Colonic mucosa (tissue), 4 donors: Measurements from ENCODE around the gene FN3KRP. TPM values are rescaled to one million over a fixed set of nuclear protein-coding genes. Genes with fewer than 3 reads are reported as not detected.

Experiments
- DNase-seq: peaks from one replicate; pipeline ENCODE4 v3.0.0-alpha.2; 2020
- H3K27ac ChIP-seq: fragments of 200-600 bp; one replicate; pipeline ENCODE4 v1.8.0; 2021
- H3K27me3 ChIP-seq: fragments of 200-600 bp; one replicate; pipeline ENCODE4 v1.8.0; 2021
- H3K36me3 ChIP-seq: fragments of 200-600 bp; one replicate; pipeline ENCODE4 v1.8.0; 2021
- H3K4me1 ChIP-seq: fragments of 200-600 bp; one replicate; pipeline ENCODE4 v1.8.0; 2021; ENCODE audit warnings: mild to moderate bottlenecking
- H3K4me3 ChIP-seq: fragments of 200-600 bp; one replicate; pipeline ENCODE4 v1.8.0; 2021
- H3K9ac ChIP-seq, 2 donors: one replicate each; pipeline ENCODE4 v1.7.0; 2013; ENCODE audit warnings: control low read depth in 2 of 2, low read depth in 2 of 2, low read length in 2 of 2
- H3K9me3 ChIP-seq: fragments of 200-600 bp; one replicate; pipeline ENCODE4 v1.8.0; 2021
- intact Hi-C: fragments of 100-400 bp; cut with DNase I; formaldehyde crosslinking; loops from one replicate; pipeline ENCODE4 v1.14.1; 2022
- total RNA-seq, 2 donors: library from RNA; stranded (reverse); fragmentation: NEBNext Ultra II Directional in 1 of 2; extraction: Animal tissue kit (Norgen Biotek cat#: 25700) in 1 of 2; gene quantifications; one replicate each; pipeline ENCODE4 v1.2.1, GENCODE V29; 2021
- TF ChIP-seq, protein P1 (sequence below): fragments of 200-600 bp; IDR thresholded peaks from one replicate; pipeline ENCODE4 v1.8.0; 2022; ENCODE audit warnings: antibody characterized with exemption, mild to moderate bottlenecking
- donor health status: healthy.
- donor health status: DM: no; HTN: no; CAD: no.
- donor health status: DM: no; HTN: no; CAD: no.

Gene FN3KRP
- total RNA-seq, 2 donors from 2014 or later: 34.4 to 52.5 TPM

- Histone ChIP-seq H3K27me3 (no peaks in the 10 kb centered on the region), H3K36me3 (no peaks in the 10 kb centered on the region), H3K9me3 (no peaks in the 10 kb centered on the region), H3K4me3 (no peak overlapping the region), H3K4me1 (no peaks in the 10 kb centered on the region), H3K9ac (no peak overlapping the region), H3K27ac (no peak overlapping the region)
- DNase-seq: no peak
- intact Hi-C loops: no loop called here
- TF ChIP-seq, protein P1, sequence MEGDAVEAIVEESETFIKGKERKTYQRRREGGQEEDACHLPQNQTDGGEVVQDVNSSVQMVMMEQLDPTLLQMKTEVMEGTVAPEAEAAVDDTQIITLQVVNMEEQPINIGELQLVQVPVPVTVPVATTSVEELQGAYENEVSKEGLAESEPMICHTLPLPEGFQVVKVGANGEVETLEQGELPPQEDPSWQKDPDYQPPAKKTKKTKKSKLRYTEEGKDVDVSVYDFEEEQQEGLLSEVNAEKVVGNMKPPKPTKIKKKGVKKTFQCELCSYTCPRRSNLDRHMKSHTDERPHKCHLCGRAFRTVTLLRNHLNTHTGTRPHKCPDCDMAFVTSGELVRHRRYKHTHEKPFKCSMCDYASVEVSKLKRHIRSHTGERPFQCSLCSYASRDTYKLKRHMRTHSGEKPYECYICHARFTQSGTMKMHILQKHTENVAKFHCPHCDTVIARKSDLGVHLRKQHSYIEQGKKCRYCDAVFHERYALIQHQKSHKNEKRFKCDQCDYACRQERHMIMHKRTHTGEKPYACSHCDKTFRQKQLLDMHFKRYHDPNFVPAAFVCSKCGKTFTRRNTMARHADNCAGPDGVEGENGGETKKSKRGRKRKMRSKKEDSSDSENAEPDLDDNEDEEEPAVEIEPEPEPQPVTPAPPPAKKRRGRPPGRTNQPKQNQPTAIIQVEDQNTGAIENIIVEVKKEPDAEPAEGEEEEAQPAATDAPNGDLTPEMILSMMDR: no peak
Measured at GRCh38 chr17:82678265-82678891, 38.1 kb upstream of the FN3KRP start.

DNA sequence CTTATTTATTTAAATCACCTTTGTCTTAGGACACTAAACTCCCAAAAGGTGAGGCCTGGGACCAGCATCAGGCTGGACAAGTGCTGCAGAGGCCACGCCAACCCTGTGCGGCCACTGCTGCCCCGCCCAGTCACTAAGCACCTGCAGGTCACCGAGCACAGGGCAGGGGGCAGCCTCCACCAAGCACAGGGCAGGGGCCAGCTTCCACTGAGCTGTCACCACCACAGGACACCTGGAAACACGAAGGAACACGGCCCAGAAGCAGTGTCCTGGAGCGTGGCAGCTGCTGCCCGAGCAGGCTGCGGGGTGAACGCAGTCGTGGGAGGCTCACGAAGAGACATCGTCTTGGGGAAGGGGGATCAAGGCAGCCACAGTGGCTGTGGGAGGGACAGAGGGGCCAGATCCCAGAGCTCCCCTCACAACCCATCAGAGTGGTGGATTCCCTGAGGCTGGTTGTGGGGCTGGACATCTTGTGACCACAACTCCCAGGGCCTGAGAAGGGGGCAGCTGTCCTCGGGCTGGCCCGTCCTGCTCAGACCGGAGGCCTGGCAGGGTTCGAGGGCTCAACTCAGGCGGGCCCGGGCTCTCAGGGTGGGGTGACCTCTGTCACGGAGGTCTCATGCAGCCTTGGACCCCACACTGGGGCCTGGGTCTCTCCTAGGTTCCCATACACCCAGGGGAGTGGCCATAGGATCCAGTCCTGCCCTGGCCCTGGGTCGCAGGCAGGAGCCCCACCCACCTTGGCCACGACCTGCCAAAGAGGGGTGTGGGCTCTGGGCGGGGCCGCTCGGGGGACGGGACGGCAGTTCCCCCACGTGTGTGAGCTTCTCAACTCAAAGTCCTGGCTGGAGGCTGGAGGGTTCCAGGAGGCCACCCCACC, 36.7 kb upstream of the FN3KRP start:
- Histone ChIP-seq H3K9ac (peak overlapping the region in 1 of 2 donors; percentile 51), H3K27me3 (no peaks in the 10 kb centered on the region), H3K9me3 (no peaks in the 10 kb centered on the region), H3K27ac (peak overlapping the region; percentile 11), H3K4me1 (no peaks in the 10 kb centered on the region), H3K4me3 (no peak overlapping the region), H3K36me3 (no peaks in the 10 kb centered on the region)
- TF ChIP-seq, protein P1: peak; percentile 23
- DNase-seq: peak; percentile 82
- intact Hi-C loops: no loop called here

DNA sequence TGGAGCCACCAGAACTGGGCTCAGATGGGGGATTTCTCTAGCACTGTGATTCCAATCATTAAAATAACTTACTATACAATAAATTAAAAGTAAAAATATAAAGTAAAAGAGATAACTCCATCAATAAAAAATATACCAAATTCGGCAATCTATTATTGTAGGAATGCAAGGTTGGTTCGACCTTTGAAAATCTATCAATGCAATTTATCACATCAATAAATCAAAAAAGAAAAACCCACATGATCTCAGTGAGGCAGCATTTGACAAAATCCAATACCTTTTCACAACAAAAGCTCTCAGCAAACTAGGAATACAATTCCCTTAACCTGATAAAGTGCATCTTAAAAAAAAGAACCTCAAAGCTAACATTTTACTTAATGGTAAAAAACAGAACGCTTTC, 35.0 kb upstream of the FN3KRP start:
- Histone ChIP-seq H3K4me1 (no peaks in the 10 kb centered on the region), H3K27me3 (no peaks in the 10 kb centered on the region), H3K36me3 (no peaks in the 10 kb centered on the region), H3K9me3 (no peaks in the 10 kb centered on the region), H3K9ac (no peak overlapping the region), H3K27ac (no peak overlapping the region), H3K4me3 (no peak overlapping the region)
- TF ChIP-seq, protein P1: no peak
- no peak for DNase-seq
- intact Hi-C loops: no loop called here

DNA sequence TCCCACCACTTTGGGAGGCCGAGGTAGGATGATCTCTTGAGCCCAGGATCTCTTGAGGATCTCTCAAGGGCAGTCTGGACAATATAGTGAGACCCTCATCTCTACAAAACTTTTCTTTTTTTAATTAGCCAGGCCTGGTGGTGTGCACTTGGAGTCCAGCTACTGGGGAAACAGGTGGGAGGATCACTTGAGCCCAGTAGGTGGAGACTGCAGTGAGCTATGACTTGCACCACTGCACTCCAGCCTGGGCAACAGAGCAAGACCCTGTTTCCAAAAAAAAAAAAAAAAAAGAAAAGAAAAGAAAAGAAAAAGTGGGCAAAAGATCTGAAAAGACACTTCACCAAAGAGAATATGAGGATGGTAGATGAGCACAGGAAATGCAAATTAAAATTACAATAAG, 33.0 kb upstream of the FN3KRP start:
- Histone ChIP-seq H3K4me3 (no peak overlapping the region), H3K9me3 (no peaks in the 10 kb centered on the region), H3K27ac (peak overlapping the region; percentile 86), H3K4me1 (no peaks in the 10 kb centered on the region), H3K36me3 (no peaks in the 10 kb centered on the region), H3K9ac (peak overlapping the region in 1 of 2 donors; percentile 19), H3K27me3 (no peaks in the 10 kb centered on the region)
- TF ChIP-seq, protein P1: no peak
- intact Hi-C loops: no loop called here
- no peak for DNase-seq

DNA sequence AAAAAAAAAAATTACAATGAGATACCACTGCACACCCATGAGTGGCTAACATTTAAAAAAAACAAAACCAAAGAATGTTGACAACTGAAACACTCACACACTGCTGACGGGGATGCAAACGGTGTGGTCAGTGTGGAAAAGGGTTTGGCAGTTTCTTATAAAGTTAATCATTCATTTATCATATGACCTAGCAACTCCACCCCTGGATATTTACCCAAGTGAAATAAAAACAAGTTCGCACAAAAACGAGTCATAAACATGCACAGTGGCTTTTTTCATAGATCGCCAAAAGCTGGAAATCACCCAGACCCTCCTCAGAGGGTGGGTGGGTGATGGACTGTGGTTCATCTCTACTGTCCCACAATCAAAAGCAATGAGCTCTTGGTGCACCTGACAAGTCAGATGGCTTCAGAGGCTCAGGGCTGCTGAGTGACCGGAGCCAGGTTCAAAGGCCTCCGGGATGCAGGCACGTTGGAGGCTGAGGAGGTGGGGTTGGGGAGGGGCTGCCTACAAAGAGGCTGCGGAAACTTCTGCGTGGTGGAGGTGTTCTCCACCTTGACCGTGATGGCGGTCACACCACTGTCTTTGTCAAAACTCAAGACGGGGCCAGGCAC, 32.2 kb upstream of the FN3KRP start:
- Histone ChIP-seq H3K4me3 (no peak overlapping the region), H3K9ac (peak overlapping the region in 1 of 2 donors; percentile 82), H3K27me3 (no peaks in the 10 kb centered on the region), H3K36me3 (no peaks in the 10 kb centered on the region), H3K27ac (peak overlapping the region; percentile 86), H3K9me3 (no peaks in the 10 kb centered on the region), H3K4me1 (no peaks in the 10 kb centered on the region)
- DNase-seq: peak; percentile 80
- intact Hi-C loops: no loop called here
- TF ChIP-seq, protein P1: no peak
